Lower leg skin (tissue), 3 donors: ENCODE data around the gene KLHDC7A.

Experiments
- POLR2A ChIP-seq, 2 donors: fragments of 450-650 bp; IDR thresholded peaks; one replicate each; pipeline ENCODE4 v1.6.1; 2016 to 2017; ENCODE audit warnings: antibody characterized with exemption in 2 of 2, mild to moderate bottlenecking in 1 of 2, moderate library complexity in 1 of 2
- TF ChIP-seq, protein P1 (sequence below), 3 donors: fragments of 450-650 bp; IDR thresholded peaks; one replicate each; pipeline ENCODE4 v1.5.1; 2016; ENCODE audit warnings: antibody characterized with exemption in 3 of 3, mild to moderate bottlenecking in 3 of 3, moderate library complexity in 2 of 3

DNA sequence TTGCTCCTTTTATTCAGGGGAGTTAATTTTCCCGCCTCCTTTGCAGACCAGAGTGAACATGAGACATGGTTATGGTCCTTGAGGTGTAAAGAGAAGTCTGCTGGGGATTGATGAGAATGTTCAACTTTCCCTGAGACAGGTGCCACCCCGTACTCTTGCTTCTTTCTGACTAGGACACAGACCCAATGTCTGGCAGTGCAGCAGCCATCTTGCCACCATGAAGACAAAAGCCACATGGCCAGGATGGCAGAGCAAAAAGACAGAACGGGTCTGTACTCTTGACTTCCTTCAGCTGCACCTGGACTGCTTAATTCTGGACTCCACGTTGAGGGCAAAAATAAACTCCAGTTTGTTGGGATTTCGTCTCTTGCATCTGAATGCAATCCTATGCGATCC is 54.1 kb downstream of the KLHDC7A start:
- TF ChIP-seq, protein P1, sequence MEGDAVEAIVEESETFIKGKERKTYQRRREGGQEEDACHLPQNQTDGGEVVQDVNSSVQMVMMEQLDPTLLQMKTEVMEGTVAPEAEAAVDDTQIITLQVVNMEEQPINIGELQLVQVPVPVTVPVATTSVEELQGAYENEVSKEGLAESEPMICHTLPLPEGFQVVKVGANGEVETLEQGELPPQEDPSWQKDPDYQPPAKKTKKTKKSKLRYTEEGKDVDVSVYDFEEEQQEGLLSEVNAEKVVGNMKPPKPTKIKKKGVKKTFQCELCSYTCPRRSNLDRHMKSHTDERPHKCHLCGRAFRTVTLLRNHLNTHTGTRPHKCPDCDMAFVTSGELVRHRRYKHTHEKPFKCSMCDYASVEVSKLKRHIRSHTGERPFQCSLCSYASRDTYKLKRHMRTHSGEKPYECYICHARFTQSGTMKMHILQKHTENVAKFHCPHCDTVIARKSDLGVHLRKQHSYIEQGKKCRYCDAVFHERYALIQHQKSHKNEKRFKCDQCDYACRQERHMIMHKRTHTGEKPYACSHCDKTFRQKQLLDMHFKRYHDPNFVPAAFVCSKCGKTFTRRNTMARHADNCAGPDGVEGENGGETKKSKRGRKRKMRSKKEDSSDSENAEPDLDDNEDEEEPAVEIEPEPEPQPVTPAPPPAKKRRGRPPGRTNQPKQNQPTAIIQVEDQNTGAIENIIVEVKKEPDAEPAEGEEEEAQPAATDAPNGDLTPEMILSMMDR (IDR thresholded peaks at IDR 0.05), result no peak
- TF ChIP-seq POLR2A (IDR thresholded peaks at IDR 0.05), result no peak
